ENCODE measurements around the gene EXTL1. TPM values are rescaled to one million over a fixed set of nuclear protein-coding genes. Genes with fewer than 3 reads are reported as not detected.

Gene EXTL1
- total RNA-seq, 1 donor from 2014 or later, result 26.4 TPM

GRCh38 chr1:25992689-25993171 lies 28.8 kb upstream of the EXTL1 start:
- Histone ChIP-seq H3K4me2 (ENCODE audit: low read length) (no peak overlapping the region), H3K36me3 (ENCODE audit: insufficient read depth, low read length) (no peaks in the 10 kb centered on the region), H3K9ac (ENCODE audit: low read length) (no peak overlapping the region), H3K9me3 (ENCODE audit: insufficient read depth, low read depth, low read length) (no peaks in the 10 kb centered on the region), H3K79me2 (ENCODE audit: insufficient read depth, low read length) (peaks cover 6% of the 10 kb centered on the region), H3K4me3 (ENCODE audit: insufficient read depth, low read depth, low read length) (no peak overlapping the region), H3K27me3 (ENCODE audit: insufficient read depth, low read length) (no peaks in the 10 kb centered on the region), H2AFZ (ENCODE audit: low read depth, low read length) (no peak overlapping the region), H4K20me1 (ENCODE audit: insufficient read depth, low read length) (no peaks in the 10 kb centered on the region), H3K4me1 (ENCODE audit: insufficient read depth, low read length) (peaks cover 13% of the 10 kb centered on the region), H3K27ac (ENCODE audit: low read depth, low read length) (no peak overlapping the region)
- H3K36me3 Mint-ChIP-seq (ENCODE audit: low read depth, unreplicated experiment), result peaks cover 2% of the 10 kb centered on the region
- no peak for FAIRE-seq
- H3K4me3 Mint-ChIP-seq (ENCODE audit: unreplicated experiment), result no peak overlapping the region
- no peak overlapping the region for H3K27ac Mint-ChIP-seq (ENCODE audit: unreplicated experiment)
- H3K27me3 Mint-ChIP-seq (ENCODE audit: low read depth, unreplicated experiment), result no peaks in the 10 kb centered on the region
- H3K9me3 Mint-ChIP-seq (ENCODE audit: unreplicated experiment), result no peaks in the 10 kb centered on the region
- TF ChIP-seq EZH2 (IDR thresholded peaks at IDR 0.05; ENCODE audit: insufficient read depth, low read length) (no peak), CTCF (IDR thresholded peaks at IDR 0.05; ENCODE audit: insufficient read depth, low read depth, low read length) (no peak)
- H3K4me1 Mint-ChIP-seq (ENCODE audit: low read depth, unreplicated experiment), result peaks cover 28% of the 10 kb centered on the region
- no peak for DNase-seq (ENCODE audit: low read depth)

- Histone ChIP-seq H4K20me1 (ENCODE audit: insufficient read depth, low read length) (no peaks in the 10 kb centered on the region), H2AFZ (ENCODE audit: low read depth, low read length) (no peak overlapping the region), H3K4me3 (ENCODE audit: insufficient read depth, low read depth, low read length) (no peak overlapping the region), H3K27me3 (ENCODE audit: insufficient read depth, low read length) (no peaks in the 10 kb centered on the region), H3K4me2 (ENCODE audit: low read length) (no peak overlapping the region), H3K9me3 (ENCODE audit: insufficient read depth, low read depth, low read length) (no peaks in the 10 kb centered on the region), H3K79me2 (ENCODE audit: insufficient read depth, low read length) (peaks cover 6% of the 10 kb centered on the region), H3K36me3 (ENCODE audit: insufficient read depth, low read length) (no peaks in the 10 kb centered on the region), H3K27ac (ENCODE audit: low read depth, low read length) (no peak overlapping the region), H3K9ac (ENCODE audit: low read length) (no peak overlapping the region), H3K4me1 (ENCODE audit: insufficient read depth, low read length) (peaks cover 16% of the 10 kb centered on the region)
- TF ChIP-seq CTCF (IDR thresholded peaks at IDR 0.05; ENCODE audit: insufficient read depth, low read depth, low read length), result no peak
- no peak for TF ChIP-seq EZH2 (IDR thresholded peaks at IDR 0.05; ENCODE audit: insufficient read depth, low read length)
- Mint-ChIP-seq H3K36me3 (ENCODE audit: low read depth, unreplicated experiment) (peaks cover 2% of the 10 kb centered on the region), H3K9me3 (ENCODE audit: unreplicated experiment) (no peaks in the 10 kb centered on the region), H3K27me3 (ENCODE audit: low read depth, unreplicated experiment) (no peaks in the 10 kb centered on the region), H3K27ac (ENCODE audit: unreplicated experiment) (peak overlapping the region; percentile 31), H3K4me3 (ENCODE audit: unreplicated experiment) (peak overlapping the region; percentile 23), H3K4me1 (ENCODE audit: low read depth, unreplicated experiment) (peaks cover 28% of the 10 kb centered on the region)
- DNase-seq (ENCODE audit: low read depth) (no peak), FAIRE-seq (no peak)
Observed at GRCh38 chr1:25993197-25993951, 28.2 kb upstream of the EXTL1 start.
